ENCODE measurements around the gene ARHGEF10L.

DNA sequence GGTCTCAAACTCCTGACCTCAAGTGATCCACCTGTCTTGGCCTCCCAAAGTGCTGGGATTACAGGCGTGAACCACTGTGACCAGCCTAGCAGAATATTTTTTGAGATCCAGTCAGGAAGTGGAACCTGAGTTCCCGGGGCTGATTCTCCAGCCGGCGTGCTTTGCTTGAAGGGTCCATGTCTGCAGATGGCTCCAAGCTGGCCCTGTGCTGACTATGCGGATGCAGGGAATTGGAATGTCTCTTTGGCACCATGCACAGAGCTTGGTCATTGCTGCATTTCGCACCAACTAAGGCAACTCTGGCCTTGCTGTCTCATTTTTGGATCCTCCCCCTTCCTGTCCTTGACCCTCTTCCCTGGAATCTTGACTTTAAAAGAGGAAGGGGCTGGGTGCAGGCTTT lies 28.1 kb downstream of the ARHGEF10L start:
- TF ChIP-seq, protein P1, sequence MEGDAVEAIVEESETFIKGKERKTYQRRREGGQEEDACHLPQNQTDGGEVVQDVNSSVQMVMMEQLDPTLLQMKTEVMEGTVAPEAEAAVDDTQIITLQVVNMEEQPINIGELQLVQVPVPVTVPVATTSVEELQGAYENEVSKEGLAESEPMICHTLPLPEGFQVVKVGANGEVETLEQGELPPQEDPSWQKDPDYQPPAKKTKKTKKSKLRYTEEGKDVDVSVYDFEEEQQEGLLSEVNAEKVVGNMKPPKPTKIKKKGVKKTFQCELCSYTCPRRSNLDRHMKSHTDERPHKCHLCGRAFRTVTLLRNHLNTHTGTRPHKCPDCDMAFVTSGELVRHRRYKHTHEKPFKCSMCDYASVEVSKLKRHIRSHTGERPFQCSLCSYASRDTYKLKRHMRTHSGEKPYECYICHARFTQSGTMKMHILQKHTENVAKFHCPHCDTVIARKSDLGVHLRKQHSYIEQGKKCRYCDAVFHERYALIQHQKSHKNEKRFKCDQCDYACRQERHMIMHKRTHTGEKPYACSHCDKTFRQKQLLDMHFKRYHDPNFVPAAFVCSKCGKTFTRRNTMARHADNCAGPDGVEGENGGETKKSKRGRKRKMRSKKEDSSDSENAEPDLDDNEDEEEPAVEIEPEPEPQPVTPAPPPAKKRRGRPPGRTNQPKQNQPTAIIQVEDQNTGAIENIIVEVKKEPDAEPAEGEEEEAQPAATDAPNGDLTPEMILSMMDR (IDR thresholded peaks at IDR 0.05), result no peak
- no peak for TF ChIP-seq POLR2A (IDR thresholded peaks at IDR 0.05)

All from vagina (tissue), 2 donors.